ENCODE data around the gene BACH2. TPM values are rescaled to one million over a fixed set of nuclear protein-coding genes. Genes with fewer than 3 reads are reported as not detected.

The BACH2 gene
- total and polyA plus RNA-seq, 2 experiments from 2014 or later: 1.6 to 5.7 TPM

- Mint-ChIP-seq H3K4me1 (peaks cover 8% of the 10 kb centered on the region), H3K36me3 (ENCODE audit: low read depth) (no peaks in the 10 kb centered on the region), H3K9me3 (no peaks in the 10 kb centered on the region), H3K4me3 (no peak overlapping the region), H3K27me3 (ENCODE audit: insufficient read depth, low read depth, poor library complexity) (peaks cover 2% of the 10 kb centered on the region), H3K27ac (no peak overlapping the region)
- Histone ChIP-seq H3K36me3 (ENCODE audit: insufficient read depth) (no peaks in the 10 kb centered on the region), H3K4me3 (no peak overlapping the region), H3K27ac (ENCODE audit: low read depth) (no peak overlapping the region), H3K27me3 (ENCODE audit: insufficient read depth) (no peaks in the 10 kb centered on the region), H2AFZ (no peak overlapping the region), H4K20me1 (replicated peaks; ENCODE audit: insufficient read depth) (no peaks in the 10 kb centered on the region), H3K4me1 (ENCODE audit: insufficient read depth) (0 out of 2 replicates have a peak, but pooled peaks cover 5% of the 10 kb centered on the region), H3K9me2 (ENCODE audit: insufficient read depth) (no peaks in the 10 kb centered on the region; the same call in 1 of the 2 replicates), H3F3A (replicated peaks; ENCODE audit: low read depth) (no peaks in the 10 kb centered on the region), H3K4me2 (no peak overlapping the region), H3K79me2 (replicated peaks; ENCODE audit: insufficient read depth) (no peaks in the 10 kb centered on the region)
- TF ChIP-seq EZH2 (IDR thresholded peaks at IDR 0.05; ENCODE audit: low read depth, unreplicated experiment) (no peak), JUNB (IDR thresholded peaks at IDR 0.05; ENCODE audit: unreplicated experiment) (no peak), EZH2phosphoT487 (IDR thresholded peaks at IDR 0.05; ENCODE audit: unreplicated experiment) (no peak), CTCF (conservative IDR thresholded peaks at IDR 0.05; ENCODE audit: low read depth in 2 of 2) (no peak), STAT1 (IDR thresholded peaks at IDR 0.05; ENCODE audit: unreplicated experiment) (no peak), ZNF331 (CRISPR knock-in tag; IDR thresholded peaks at IDR 0.05; ENCODE audit: low read depth) (no peak), POLR2AphosphoS5 (IDR thresholded peaks at IDR 0.05; ENCODE audit: low read depth) (no peak), ETS1 (IDR thresholded peaks at IDR 0.05) (no peak), NANOG (IDR thresholded peaks at IDR 0.05; ENCODE audit: borderline replicate concordance) (no peak), ZNF114 (CRISPR knock-in tag; IDR thresholded peaks at IDR 0.05) (no peak), REST (IDR thresholded peaks at IDR 0.05; ENCODE audit: unreplicated experiment) (no peak), CREB1 (CRISPR knock-in tag; IDR thresholded peaks at IDR 0.05; ENCODE audit: low read depth) (no peak), ZNF462 (CRISPR knock-in tag; IDR thresholded peaks at IDR 0.05) (no peak)
- ATAC-seq: no peak
- no peak for DNase-seq (ENCODE audit: low spot score)
Observed at GRCh38 chr6:89928604-89929003, 368.0 kb downstream of the BACH2 start.

Measured in GM23338 (cell line).